ENCODE measurements around the gene DAPK2.

DNA sequence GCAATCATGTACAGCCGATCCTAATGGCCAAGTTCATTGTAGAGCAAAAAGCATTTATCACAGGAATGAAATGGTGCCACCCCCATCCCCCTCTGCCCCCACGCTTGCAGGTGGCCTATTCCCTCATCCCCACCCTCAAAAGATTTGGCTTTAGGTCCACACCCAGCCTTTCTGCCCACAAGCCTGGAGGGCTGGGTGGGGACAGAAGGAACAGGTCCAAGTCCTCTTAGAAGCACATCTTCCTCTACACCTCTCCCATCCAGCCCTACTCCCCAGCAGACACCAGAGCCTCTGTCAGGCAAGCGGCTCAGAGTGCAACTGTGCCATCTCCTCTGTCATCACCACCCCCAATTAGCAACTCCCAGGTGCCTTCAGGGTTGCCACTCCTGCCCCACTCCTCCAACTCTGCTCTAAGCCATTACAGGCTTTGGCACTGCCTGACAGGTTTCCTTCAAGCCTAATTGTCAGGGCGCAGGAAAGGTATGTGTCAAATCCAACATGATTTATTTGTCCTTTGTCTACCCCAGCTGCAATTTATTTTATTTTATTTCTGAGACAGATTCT lies 49.4 kb downstream of the DAPK2 start:
- no peak for TF ChIP-seq POLR2A (IDR thresholded peaks at IDR 0.05)
- TF ChIP-seq, protein P1, sequence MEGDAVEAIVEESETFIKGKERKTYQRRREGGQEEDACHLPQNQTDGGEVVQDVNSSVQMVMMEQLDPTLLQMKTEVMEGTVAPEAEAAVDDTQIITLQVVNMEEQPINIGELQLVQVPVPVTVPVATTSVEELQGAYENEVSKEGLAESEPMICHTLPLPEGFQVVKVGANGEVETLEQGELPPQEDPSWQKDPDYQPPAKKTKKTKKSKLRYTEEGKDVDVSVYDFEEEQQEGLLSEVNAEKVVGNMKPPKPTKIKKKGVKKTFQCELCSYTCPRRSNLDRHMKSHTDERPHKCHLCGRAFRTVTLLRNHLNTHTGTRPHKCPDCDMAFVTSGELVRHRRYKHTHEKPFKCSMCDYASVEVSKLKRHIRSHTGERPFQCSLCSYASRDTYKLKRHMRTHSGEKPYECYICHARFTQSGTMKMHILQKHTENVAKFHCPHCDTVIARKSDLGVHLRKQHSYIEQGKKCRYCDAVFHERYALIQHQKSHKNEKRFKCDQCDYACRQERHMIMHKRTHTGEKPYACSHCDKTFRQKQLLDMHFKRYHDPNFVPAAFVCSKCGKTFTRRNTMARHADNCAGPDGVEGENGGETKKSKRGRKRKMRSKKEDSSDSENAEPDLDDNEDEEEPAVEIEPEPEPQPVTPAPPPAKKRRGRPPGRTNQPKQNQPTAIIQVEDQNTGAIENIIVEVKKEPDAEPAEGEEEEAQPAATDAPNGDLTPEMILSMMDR (IDR thresholded peaks at IDR 0.05) = no peak
